Stimulated activated CD8-positive, alpha-beta memory T cell treated with anti-CD3 and anti-CD28 coated beads, Interleukin-15, amount 100 ng/mL, for 4 hours (primary cell): ENCODE results near the gene TRIO.

Experiments
- DNase-seq, 2 donors: peaks; one replicate each; pipeline ENCODE4 v3.0.0-alpha.2; 2020; ENCODE audit warnings: low read depth in 2 of 2

Gene TRIO

DNA sequence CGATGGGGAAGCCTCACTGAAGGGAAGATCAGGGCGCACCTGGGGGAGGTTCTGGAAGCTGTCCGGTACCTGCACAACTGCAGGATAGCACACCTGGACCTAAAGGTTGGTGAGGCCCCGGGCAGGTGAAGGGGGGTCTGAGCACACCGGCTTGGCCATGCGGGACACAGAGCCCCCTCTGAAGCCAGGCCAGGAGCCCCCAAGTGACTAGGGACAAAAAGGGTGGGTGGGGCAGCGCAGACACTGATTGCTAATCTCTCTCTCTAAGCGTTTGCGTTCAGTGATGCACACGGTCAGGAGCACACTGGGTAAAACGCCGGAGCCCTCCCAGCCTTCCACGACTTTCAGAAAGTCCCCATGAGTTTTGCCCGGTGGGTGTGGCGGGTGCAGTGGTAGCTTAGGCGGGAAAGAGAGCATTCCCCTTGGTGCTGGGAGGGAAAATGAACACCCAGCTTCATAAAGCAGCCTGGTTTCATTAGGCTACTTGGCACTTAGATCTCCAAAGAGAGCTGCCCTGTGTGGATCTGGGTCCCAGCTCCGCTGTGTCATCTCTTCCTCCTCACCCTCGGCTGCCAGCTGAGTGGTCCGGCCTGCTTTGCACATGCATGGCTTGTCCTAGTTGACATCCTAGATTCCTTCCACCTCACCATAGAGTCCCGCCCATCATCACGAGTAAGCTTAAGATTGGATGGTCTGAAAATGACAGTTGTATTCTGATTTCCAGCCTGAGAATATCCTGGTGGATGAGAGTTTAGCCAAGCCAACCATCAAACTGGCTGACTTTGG is 364.2 kb downstream of the TRIO start:
- no peak for DNase-seq

- no peak for DNase-seq
Observed at GRCh38 chr5:14508046-14508445, 364.9 kb downstream of the TRIO start.

DNA sequence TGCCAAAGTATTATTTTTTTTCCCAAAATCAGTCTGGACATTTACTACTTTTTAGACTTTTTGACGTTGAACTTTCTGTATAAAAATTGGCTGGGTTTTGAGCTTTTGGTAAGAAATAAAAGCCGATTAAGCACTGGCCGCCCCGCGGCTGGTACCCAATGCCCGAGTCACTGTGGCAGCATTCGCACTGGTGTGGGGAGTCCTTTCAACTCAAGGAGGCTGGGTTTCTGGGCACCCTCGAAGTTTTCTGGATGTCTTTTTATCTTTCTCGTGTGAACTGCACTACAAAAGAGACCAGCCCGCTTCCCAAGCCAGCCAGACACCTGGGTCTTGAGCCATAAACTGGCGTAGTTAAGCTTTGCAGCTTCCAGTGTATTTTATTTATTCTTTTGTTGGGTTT is 366.4 kb downstream of the TRIO start:
- no peak for DNase-seq

DNA sequence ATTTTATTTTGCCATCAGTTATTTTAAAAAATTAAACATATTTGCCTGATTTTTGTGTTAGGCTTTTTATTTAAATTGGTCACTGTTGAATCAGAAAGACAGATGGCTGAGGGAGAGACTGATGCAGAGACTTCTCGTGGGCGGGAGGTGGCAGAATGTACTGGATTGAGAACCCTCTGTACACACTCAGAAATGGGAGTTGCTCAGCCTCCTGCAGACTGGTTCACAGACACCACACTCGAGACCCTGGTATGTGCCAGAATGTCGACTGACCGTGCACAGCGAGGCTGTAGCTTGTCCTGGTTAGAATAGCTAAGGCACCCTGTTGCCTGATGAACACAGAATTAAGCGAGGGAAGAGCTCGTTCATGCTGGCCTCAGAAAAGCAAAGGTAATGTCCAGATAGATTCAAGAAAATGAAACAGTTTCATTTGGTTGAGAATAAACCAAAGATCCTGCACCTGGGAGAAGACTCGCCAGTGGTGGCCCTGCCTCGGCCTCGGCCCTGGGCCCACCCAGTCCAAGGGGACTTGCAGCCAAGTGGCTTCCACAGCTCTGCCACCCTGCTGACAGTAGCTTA is 367.1 kb downstream of the TRIO start:
- DNase-seq = no peak

- no peak for DNase-seq
Observed at GRCh38 chr5:14510880-14511279, 367.7 kb downstream of the TRIO start.

DNA sequence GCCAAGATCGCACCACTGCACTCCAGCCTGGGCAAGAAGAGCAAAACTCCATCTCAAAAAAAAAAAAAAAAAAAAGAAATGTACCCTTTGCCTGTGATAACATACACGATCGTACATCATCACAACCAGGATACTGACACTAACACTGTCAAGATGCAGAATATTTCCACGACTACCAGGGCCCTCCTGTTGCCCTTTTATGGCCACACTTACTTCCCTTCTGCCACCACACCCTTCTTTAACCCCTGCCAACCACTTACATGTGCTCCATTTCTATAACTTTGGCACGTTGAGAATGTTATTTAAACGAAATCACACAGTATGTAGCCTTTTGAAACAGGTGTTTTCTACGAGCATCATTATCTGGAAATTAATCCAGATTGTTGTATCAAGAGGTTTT is 369.4 kb downstream of the TRIO start:
- no peak for DNase-seq

DNA sequence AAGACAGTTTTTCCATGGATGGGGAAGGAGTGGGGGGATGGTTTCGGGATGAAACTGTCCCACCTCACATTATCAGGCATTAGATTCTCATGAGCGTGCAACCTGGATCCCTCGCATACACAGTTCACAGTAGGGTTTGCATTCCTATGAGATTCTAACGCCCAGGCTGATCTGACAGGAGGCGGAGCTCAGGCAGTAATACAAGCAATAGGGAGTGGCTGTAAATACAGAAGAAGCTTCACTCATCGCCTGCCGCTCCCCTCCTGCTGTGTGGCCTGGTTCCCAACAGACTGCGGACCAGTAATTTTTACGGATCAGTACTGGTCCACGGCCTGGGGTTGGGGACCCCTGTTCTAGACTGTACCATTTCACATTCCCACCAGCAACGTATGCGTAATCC is 370.1 kb downstream of the TRIO start:
- no peak for DNase-seq

- DNase-seq = no peak
Observed at GRCh38 chr5:14516901-14517300, 373.8 kb downstream of the TRIO start.

- no peak for DNase-seq
Observed at GRCh38 chr5:14518638-14519037, 375.5 kb downstream of the TRIO start.

- no peak for DNase-seq
Observed at GRCh38 chr5:14521748-14522147, 378.6 kb downstream of the TRIO start.

DNA sequence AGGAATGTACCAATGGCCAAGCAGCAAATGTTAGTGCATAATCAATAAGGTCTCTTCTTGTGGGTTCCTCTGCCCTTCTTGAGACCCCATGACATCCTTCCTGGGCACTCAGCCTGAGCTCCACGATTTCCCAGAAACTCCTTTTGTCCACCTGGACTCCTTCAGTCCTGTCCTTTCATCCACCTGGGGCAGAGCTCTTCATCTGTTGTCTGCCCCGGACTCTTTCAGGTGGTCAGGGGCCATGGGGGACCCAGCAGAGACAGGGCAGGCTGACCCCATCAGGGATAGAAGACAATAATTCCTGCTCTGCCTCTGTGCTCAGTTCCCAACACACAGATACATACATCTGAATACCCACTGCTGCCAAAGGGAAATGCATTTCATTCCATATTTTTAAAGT is 379.6 kb downstream of the TRIO start:
- no peak for DNase-seq

GRCh38 chr5:14523243-14524034 is 380.3 kb downstream of the TRIO start:
- DNase-seq = no peak

GRCh38 chr5:14525397-14525796 is 382.3 kb downstream of the TRIO start:
- DNase-seq = no peak

GRCh38 chr5:14526493-14526892 is 383.4 kb downstream of the TRIO start:
- no peak for DNase-seq

DNA sequence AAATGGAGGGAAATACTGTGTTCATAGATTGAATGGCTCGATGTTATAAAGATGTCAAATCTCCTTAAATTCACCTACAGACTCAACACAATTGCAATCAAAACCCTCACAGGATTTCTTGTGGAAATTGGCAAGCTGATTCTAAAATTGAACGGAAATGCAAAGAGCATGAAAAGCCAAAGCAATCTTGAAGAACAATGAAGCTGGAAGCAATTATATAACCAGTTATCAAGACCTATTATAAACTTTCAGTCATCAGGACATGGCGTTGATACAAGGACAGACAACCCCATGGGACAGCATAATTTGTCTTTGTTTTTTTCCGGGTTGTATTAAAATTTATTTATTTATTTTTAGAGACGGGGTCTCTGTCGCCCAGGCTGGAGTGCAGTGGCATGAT is 385.0 kb downstream of the TRIO start:
- no peak for DNase-seq

DNA sequence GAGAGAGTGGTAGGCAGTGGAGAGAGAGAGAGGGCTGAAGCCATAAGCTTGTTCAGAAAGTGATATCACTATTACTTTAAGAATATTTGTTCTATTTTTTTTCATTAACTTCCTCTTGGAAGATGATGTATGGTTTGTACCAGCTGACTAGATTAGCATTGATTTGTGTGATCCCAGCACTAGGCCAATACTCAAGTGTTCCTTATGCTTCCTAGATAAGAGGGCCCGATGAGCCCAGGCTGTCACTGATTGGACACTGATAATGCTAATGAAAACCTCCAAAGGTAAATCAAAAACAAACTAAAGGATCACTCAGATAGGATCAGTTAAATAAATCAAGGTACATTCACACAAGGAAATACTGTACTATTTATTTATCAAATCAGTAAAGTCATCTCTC is 385.8 kb downstream of the TRIO start:
- no peak for DNase-seq

DNA sequence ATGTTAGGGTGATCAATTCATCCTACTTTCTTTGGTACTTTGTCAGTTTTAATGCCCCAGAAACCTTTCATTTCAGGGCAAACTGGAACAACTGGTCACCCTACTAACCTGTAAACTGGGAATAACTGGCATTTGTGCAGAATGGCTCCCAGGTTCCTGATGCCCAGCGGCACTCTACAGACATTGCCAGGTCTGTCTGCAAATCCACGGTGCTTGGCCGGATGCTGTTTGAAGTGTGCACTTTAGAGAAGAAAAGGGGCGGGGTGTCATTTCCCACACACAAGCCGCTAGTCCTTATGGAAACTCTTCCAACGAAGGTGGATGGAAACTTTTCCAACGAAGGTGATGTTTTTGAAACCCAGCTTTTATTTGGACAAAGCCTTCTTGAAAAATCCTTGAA is 388.5 kb downstream of the TRIO start:
- no peak for DNase-seq

- no peak for DNase-seq
Observed at GRCh38 chr5:14532180-14532579, 389.0 kb downstream of the TRIO start.

DNA sequence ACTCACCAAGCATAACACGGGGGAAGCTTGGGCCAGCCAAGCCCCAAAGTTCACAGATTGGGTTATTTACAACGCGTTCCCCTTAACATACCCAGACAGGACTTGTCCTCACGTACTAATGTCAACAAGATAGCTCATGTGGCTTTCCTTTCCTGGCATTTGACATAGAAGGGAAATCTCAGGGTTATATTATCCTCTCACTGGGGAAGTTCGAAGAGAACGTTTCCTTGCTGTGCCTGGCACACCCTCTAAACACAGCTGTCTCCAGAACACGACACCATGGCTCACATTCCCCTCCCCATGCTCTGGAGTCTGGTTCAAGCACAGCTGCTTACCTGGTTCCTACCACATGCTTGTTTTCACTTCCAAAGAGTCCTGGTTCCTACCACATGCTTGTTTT is 391.6 kb downstream of the TRIO start:
- DNase-seq = no peak

DNA sequence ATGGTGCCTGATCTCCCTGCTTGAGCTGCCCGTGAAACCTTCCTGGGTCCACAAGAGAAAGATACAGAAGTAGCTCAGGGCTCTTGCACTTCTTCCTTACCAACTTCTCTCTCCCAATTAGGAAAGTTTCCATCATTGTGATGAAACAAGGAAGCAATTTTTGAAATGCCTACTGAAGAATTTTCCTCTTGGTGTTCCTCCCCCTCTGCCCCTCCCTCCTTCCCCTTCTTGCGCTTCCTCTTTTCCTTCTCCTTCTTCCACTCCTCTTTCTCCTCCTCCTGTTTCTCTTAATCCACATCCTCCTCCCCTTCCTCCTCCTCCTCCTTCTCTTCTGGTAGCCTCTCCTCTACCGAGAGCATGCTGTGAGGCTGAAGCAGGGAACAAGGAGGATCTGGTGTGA is 402.2 kb downstream of the TRIO start:
- no peak for DNase-seq

GRCh38 chr5:14545862-14546261 is 402.7 kb downstream of the TRIO start:
- no peak for DNase-seq

DNA sequence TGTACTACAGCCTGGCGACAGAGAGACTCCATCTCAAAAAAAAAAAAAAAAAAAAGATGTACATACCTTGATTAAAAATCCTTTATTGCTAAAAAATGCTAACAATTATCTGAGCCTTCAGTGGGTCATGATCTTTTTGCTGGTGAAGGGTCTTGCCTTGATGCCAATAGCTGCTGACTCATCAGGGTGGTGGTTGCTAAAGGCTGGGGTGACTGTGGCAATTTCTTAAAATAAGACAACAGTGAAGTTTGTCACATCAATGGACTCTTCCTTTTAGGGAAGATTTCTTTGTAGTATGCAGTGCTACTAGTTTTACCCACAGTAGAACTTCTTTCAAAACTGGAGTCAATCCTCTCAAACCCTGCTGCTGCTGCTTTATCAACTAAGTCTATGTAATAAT is 404.5 kb downstream of the TRIO start:
- no peak for DNase-seq

- no peak for DNase-seq
Observed at GRCh38 chr5:14551211-14551610, 408.1 kb downstream of the TRIO start.
